CD4-positive, alpha-beta T cell treated with Interleukin-2 at 100 ng/mL for 4 hours (primary cell): ENCODE results near the gene ATE1.

Experiments
- DNase-seq: peaks from one replicate; pipeline ENCODE4 v3.0.0-alpha.2; 2020; ENCODE audit warnings: low spot score

The ATE1 gene

GRCh38 chr10:121694327-121694965, 233.4 kb downstream of the ATE1 start:
- DNase-seq: no peak

GRCh38 chr10:121692626-121693025, 235.2 kb downstream of the ATE1 start:
- DNase-seq: no peak

DNA sequence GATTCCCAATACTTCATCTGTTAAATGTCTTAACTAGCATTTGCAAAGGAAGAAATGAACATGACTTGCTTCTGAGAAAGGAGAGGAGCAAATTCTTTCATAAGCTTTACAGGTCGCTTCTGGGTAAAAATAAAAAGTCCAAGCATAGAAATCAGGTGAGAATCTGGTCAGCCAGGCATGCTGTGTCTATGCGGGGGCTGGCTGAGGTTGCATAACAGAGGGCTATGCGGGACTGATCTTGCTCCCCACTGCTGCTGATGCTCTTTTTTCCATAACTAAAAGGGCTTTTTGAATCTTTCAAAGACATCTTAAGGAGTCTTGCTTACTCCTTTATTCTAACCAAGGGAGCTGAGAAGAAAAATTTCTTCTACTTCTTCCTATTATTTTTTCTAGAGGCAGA, 236.9 kb downstream of the ATE1 start:
- DNase-seq: no peak
